Measurements from ENCODE around the gene XPNPEP1. TPM values are rescaled to one million over a fixed set of nuclear protein-coding genes. Genes with fewer than 3 reads are reported as not detected.

XPNPEP1 gene
- polyA plus RNA-seq, 1 donor from 2014 or later, result 96.3 TPM

- H3K4me3 ChIP-seq (ENCODE audit: low read length), result no peak overlapping the region
- no peaks in the 10 kb centered on the region for H3K9me3 ChIP-seq (ENCODE audit: low read length)
- H3K4me2 ChIP-seq (ENCODE audit: low read length), result no peak overlapping the region
- TF ChIP-seq REST (IDR thresholded peaks at IDR 0.05; ENCODE audit: borderline replicate concordance) (no peak), MXI1 (conservative IDR thresholded peaks at IDR 0.05; ENCODE audit: poor library complexity, severe bottlenecking) (no peak), POLR2AphosphoS5 (IDR thresholded peaks at IDR 0.05) (no peak), EP300 (conservative IDR thresholded peaks at IDR 0.05; ENCODE audit: poor library complexity, severe bottlenecking) (no peak), TAF1 (IDR thresholded peaks at IDR 0.05; ENCODE audit: low read depth) (no peak), CTCF (IDR thresholded peaks at IDR 0.05; ENCODE audit: poor library complexity, severe bottlenecking) (no peak), SMC3 (conservative IDR thresholded peaks at IDR 0.05; ENCODE audit: poor library complexity) (no peak), RAD21 (conservative IDR thresholded peaks at IDR 0.05) (no peak), EZH2 (IDR thresholded peaks at IDR 0.05; ENCODE audit: borderline replicate concordance, insufficient read depth, low read length, poor library complexity, severe bottlenecking) (no peak)
- H3K9me2 ChIP-seq (ENCODE audit: insufficient read depth, low read length), result no peaks in the 10 kb centered on the region
- H2AFZ ChIP-seq (ENCODE audit: low read depth, low read length), result no peak overlapping the region
- H3K9ac ChIP-seq (ENCODE audit: low read length), result no peak overlapping the region
- no peaks in the 10 kb centered on the region for H3K27me3 ChIP-seq (ENCODE audit: insufficient read depth, low read depth, low read length)
- no peak overlapping the region for H3K27ac ChIP-seq (ENCODE audit: low read length)
- H3K79me2 ChIP-seq (replicated peaks; ENCODE audit: insufficient read depth, low read length), result no peaks in the 10 kb centered on the region
- no peaks in the 10 kb centered on the region for H3F3A ChIP-seq (ENCODE audit: insufficient read depth, low read length, poor library complexity, severe bottlenecking)
- H4K20me1 ChIP-seq (ENCODE audit: insufficient read depth), result no peaks in the 10 kb centered on the region
- no peaks in the 10 kb centered on the region for H3K36me3 ChIP-seq (ENCODE audit: insufficient read depth, low read length)
These were observed 3.5 kb upstream of the XPNPEP1 start for GRCh38 chr10:109926825-109927224.

- H3K27me3 ChIP-seq (ENCODE audit: insufficient read depth, low read depth, low read length), result no peaks in the 10 kb centered on the region
- no peaks in the 10 kb centered on the region for H3K9me2 ChIP-seq (ENCODE audit: insufficient read depth, low read length)
- H3K27ac ChIP-seq (ENCODE audit: low read length), result no peak overlapping the region
- H3K9me3 ChIP-seq (ENCODE audit: low read length), result no peaks in the 10 kb centered on the region
- H4K20me1 ChIP-seq (ENCODE audit: insufficient read depth), result no peaks in the 10 kb centered on the region
- no peaks in the 10 kb centered on the region for H3F3A ChIP-seq (ENCODE audit: insufficient read depth, low read length, poor library complexity, severe bottlenecking)
- no peak for TF ChIP-seq TAF1 (IDR thresholded peaks at IDR 0.05; ENCODE audit: low read depth)
- no peak for TF ChIP-seq MXI1 (conservative IDR thresholded peaks at IDR 0.05; ENCODE audit: poor library complexity, severe bottlenecking)
- no peak for TF ChIP-seq CTCF (IDR thresholded peaks at IDR 0.05; ENCODE audit: poor library complexity, severe bottlenecking)
- TF ChIP-seq EP300 (conservative IDR thresholded peaks at IDR 0.05; ENCODE audit: poor library complexity, severe bottlenecking), result no peak
- no peak for TF ChIP-seq RAD21 (conservative IDR thresholded peaks at IDR 0.05)
- TF ChIP-seq POLR2AphosphoS5 (IDR thresholded peaks at IDR 0.05), result no peak
- TF ChIP-seq EZH2 (IDR thresholded peaks at IDR 0.05; ENCODE audit: borderline replicate concordance, insufficient read depth, low read length, poor library complexity, severe bottlenecking), result no peak
- no peak overlapping the region for H3K9ac ChIP-seq (ENCODE audit: low read length)
- no peaks in the 10 kb centered on the region for H3K36me3 ChIP-seq (ENCODE audit: insufficient read depth, low read length)
- H2AFZ ChIP-seq (ENCODE audit: low read depth, low read length), result no peak overlapping the region
- no peak overlapping the region for H3K4me2 ChIP-seq (ENCODE audit: low read length)
- H3K79me2 ChIP-seq (replicated peaks; ENCODE audit: insufficient read depth, low read length), result no peaks in the 10 kb centered on the region
- H3K4me3 ChIP-seq (ENCODE audit: low read length), result no peak overlapping the region
These were observed 2.9 kb upstream of the XPNPEP1 start for GRCh38 chr10:109926061-109926745.

Data from neural cell (in vitro differentiated cells).